HuH-7 (cell line): Measurements from ENCODE around the gene MED20.

ENCODE experiments used
- DNase-seq: peaks from one replicate; pipeline ENCODE4 v3.0.0; 2011; ENCODE audit warnings: low spot score

The MED20 gene

DNA sequence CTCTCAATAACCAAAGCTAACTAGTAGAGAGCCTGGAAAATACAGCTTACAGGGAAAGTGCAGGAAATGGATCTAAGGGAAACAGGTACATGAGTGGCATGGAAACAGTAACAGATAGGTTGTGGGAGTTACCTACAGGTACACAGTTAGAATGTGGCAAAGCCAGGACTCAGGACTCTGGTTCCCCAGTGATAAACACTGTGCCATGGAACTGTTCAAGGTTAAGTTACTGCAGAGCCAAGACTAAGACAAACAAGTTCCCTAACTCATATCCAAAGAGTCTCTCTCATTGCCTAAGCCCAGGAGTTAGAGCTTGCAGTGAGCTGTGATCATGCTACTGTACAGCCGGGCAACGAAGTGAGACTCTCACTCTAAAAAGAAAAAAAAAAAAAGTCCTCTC is 6.6 kb downstream of the MED20 start:
- DNase-seq, result no peak

GRCh38 chr6:41909727-41910126 is 11.2 kb downstream of the MED20 start:
- DNase-seq, result no peak

GRCh38 chr6:41901882-41902519 is 18.9 kb downstream of the MED20 start:
- no peak for DNase-seq

- no peak for DNase-seq
Observed at GRCh38 chr6:41900861-41901260, 20.1 kb downstream of the MED20 start.

- DNase-seq, result no peak
Observed at GRCh38 chr6:41896281-41896680, 24.7 kb downstream of the MED20 start.

DNA sequence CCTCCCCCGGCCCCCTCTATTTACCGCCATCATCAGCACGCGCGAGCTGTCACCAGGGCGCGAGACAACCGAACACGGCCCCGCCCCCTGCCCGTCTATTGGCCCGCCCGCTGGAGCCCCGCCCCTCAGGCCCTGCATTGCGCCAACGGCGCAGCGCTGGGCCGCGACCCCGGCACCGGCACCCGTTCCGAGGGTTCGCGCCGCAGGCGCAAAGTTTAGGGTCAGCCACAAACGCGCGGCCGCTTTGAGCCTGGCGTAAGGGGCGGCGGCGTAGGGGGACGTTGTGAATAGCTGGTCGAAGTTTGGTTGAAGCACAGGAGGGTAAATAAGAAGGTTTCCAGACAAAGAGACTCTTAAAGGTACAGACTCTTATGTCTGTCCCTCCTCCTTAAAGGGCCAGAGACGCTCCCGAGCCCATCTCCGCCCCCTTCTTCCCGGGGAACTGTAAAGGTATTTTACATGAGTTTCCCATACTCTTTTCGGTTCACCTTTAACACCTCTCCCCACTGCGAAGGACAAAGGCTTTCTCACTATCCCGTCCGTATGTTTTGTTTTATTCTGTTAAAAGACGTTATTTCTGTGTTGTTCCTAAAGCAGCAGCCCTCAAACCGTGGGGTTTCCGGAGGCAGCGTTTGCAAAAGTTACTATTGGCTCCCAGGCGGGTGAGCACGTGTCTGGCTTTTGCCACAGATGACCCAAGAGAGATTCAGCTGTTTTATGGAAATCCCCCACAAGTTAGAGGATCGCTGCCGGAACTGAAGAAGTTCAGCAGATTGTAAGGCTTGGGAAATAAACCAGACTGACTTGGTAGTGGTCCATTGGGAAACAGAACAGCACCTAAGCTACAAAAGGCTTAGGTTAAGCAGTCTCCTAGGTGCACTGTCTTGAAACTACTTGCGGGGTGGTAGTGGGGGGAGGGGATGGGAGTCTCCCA is 25.4 kb downstream of the MED20 start, which contains the start of gene USP49:
USP49 (minus strand) TSS at position 76 of the 934 bp plus-strand sequence. CDS start 88,392 bp downstream, outside the sequence.
- DNase-seq, result peak; percentile 75

DNA sequence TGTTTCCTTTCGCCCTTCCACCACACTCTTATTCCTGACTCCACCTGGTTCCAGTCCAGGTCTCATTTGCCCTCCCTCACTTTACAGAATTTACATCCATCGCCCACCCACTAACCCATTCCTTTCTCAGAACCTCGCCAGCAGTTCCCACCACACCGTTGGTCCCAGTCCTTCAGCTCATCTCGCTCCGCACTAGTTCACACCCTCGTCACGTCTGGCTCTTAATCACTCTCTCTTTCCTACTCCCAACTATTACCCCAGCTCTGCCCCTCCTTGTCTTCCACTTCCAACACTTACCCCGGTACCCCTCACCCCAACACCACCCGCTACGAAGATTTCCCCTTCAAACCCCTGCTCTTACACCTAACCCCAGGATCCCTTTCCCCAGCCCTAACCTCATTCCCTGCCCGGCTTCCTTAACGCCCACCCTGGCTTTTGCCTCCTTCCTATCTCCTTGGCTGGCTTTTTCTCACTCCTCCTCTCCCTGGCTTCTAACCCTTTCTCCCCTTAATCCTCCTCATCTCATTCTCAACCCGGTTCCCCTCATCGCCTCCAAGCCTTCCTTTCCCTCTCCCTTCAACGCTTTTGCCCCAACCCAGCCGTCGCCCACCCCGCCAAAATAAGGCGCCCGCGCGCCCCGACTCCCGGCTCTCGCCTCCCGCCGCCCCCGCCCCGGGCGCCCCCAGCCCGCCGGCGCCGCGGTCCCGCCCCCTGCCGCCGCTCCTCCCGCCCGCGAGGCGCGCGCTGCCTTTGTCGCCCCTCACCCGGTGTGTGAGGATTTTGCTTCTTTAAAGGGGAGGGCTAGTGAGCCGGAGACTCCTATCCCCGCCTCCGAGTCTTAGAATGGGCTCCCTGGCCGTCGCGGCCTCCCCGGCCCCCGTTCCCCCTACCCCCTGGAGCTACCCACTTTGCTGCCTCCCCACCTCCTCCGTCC is 26.3 kb downstream of the MED20 start:
- DNase-seq, result no peak

- DNase-seq, result no peak
Observed at GRCh38 chr6:41892921-41893564, 27.9 kb downstream of the MED20 start.

DNA sequence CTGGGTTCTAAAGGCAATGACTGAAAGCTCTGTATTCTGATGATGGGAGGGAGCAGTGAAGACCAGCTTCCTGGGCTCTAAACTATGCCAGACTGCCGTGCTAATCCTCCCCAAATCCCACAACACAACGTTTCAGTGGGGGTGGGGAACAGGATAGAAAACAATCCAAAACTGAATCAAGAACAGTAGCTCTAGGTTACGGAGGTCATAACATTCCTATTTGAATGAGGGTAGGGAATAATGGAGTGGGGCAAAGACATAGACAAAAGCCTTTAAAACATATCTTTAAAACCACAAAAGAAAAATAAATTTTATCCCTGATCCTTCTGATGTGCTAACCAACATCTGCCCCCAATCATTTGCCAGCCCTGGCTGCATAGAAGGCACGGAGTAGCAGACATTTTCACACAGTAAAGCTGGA is 33.6 kb downstream of the MED20 start:
- no peak for DNase-seq

GRCh38 chr6:41885930-41886329 is 35.0 kb downstream of the MED20 start:
- DNase-seq, result no peak

- DNase-seq, result no peak
Observed at GRCh38 chr6:41884957-41885356, 36.0 kb downstream of the MED20 start.

DNA sequence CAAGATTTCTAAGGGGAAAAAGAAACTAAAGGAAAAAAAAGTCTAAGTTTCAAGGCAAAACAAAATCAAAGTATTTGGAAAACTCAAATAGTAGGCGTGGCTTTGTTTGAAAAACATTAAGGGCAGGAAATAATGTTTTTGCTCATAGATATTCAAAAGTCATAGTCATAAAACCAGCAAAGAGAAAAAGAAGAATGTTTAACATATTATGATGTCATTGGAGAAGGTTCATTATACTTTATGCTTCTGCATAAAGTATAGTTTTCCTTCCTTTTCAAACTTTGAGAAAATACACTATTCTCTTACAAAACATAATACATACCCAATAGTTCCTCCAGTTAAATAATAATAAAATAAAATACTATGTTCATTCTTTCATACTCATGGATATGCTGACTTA is 39.4 kb downstream of the MED20 start:
- DNase-seq, result no peak

DNA sequence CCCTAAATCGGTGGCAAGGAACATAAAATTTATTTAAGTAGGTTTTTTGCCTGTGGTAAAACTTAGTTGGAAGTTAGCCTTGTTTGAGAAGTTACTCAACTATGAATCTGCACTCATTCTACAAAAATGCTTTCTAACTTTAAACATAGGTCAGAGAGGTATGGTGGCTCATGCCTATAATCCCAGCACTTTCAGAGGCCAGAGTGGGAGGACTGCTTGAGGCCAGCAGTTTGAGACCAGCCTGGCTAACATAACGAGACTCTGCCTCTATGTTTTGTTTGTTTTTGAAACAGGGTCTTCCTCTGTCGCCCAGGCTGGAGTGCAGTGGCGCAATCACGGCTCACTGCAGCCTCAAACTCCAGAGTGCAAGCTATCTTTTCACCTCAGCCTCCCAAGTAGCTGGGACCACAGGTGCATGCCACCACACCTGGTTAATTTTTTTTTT is 42.0 kb downstream of the MED20 start:
- DNase-seq, result no peak

DNA sequence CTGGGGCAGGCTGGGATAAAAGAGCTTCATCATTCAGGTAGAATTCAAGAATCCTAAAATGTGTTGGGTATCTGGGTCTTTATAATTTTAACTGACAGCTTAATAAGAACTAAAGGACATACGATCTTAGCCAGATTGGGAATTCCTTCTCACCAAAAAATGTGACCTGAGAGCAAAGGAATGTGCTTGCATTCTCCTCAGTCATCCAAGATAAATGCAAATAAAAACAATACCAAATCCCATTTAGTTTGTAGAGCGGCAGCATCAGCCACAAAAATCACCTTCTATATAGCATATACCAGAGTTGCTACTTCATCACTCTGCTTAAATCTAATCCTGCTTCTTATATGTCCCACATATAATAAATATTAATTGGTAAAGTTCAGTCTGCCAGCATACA is 42.7 kb downstream of the MED20 start:
- DNase-seq, result no peak

DNA sequence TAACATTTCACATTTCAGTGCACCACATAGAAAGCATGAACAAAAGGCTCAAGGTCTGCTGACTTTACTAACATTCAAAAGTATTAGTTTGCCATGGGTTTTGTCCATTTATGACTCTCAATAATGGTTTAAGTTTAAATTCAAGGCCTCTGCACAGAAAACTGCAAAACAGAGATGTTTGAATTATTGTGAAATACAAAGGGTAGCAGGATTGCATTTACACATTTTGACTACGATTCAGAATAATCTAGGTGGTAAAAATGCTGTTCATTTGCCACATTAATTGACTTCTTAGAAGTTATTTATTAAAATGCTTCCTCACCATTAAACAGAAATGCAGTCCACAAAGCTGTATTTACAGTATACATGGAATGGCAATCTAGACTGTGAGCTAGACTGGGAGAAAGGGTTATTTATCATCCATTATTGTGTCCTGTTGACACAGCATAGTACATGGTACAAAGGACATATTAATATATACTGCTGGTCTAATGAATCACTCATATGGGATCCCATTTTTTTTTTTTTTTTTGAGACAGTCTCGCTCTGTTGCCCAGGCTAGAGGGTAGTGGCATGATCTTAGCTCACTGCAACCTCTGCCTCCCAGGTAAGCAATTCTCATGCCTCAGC is 43.8 kb downstream of the MED20 start:
- DNase-seq, result no peak

DNA sequence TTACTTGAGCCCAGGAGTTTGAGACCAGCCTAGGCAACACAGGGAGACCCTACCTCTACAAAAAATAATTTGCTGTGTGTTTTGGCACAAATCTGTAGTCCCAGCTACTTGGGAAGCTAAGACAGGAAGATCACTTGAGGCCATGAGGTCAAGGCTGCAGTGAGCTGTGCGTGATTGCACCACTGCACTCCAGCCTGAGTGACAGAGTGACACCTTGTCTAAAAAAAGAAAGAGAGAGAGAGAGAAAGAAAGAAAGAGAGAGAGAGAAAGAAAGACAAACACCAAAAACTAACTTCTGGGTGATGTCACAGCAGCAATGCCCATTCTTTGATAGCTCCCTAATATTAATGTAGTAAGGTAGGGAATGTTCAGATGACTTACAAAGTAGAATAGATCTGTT is 46.2 kb downstream of the MED20 start:
- no peak for DNase-seq

GRCh38 chr6:41872147-41872546 is 48.8 kb downstream of the MED20 start:
- DNase-seq, result no peak

- no peak for DNase-seq
Observed at GRCh38 chr6:41871691-41872090, 49.2 kb downstream of the MED20 start.

- no peak for DNase-seq
Observed at GRCh38 chr6:41859356-41859755, 61.6 kb downstream of the MED20 start.

GRCh38 chr6:41858703-41859102 is 62.2 kb downstream of the MED20 start:
- DNase-seq, result no peak
